Measurements from ENCODE around the gene PDF.
"Not testable (repeated sequence)": the region's sequence is repeated elsewhere in the genome, so short reads cannot be mapped to it uniquely, and the experiment has no call there.

PDF gene

DNA sequence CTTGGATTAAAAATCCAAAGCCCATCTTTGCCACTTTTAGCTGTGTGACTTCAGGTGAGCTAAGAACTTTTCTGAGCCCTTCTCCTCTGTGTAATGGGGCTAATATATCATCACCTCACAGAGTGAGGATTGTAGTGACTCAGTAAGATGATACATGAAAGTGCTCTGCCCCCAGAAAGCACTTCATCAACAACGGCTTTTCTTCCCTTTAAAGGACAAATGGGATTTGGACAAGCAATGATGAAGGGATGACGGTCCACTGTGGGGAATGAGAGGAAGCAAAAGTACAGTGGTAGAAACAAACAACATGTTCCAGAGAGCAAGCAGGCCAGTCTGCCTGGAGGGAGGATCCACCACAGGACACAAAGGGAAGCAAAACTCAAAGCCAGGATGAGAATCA is 35.5 kb upstream of the PDF start:
- H3K4me3 ChIP-seq (replicated peaks; ENCODE audit: insufficient read depth, low read length): no peak overlapping the region
- no peak for DNase-seq (ENCODE audit: low read depth in 1 of 2, low spot score in 1 of 2)
- no peak for TF ChIP-seq REST (IDR thresholded peaks at IDR 0.05; ENCODE audit: insufficient replicate concordance, low read depth)
- TF ChIP-seq POLR2AphosphoS5 (IDR thresholded peaks at IDR 0.05; ENCODE audit: low read depth): no peak
- TF ChIP-seq, protein P1, sequence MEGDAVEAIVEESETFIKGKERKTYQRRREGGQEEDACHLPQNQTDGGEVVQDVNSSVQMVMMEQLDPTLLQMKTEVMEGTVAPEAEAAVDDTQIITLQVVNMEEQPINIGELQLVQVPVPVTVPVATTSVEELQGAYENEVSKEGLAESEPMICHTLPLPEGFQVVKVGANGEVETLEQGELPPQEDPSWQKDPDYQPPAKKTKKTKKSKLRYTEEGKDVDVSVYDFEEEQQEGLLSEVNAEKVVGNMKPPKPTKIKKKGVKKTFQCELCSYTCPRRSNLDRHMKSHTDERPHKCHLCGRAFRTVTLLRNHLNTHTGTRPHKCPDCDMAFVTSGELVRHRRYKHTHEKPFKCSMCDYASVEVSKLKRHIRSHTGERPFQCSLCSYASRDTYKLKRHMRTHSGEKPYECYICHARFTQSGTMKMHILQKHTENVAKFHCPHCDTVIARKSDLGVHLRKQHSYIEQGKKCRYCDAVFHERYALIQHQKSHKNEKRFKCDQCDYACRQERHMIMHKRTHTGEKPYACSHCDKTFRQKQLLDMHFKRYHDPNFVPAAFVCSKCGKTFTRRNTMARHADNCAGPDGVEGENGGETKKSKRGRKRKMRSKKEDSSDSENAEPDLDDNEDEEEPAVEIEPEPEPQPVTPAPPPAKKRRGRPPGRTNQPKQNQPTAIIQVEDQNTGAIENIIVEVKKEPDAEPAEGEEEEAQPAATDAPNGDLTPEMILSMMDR (IDR thresholded peaks at IDR 0.05; ENCODE audit: insufficient read depth, low read length): no peak
- no peak for TF ChIP-seq SPI1 (IDR thresholded peaks at IDR 0.05; ENCODE audit: borderline replicate concordance, low read depth)
- H3K27me3 ChIP-seq (ENCODE audit: insufficient read depth, poor library complexity, severe bottlenecking): no peaks in the 10 kb centered on the region
- no peak overlapping the region for H3K27ac ChIP-seq (replicated peaks)

- no peak for DNase-seq (ENCODE audit: low read depth in 1 of 2, low spot score in 1 of 2)
- no peak overlapping the region for H3K4me3 ChIP-seq (replicated peaks; ENCODE audit: insufficient read depth, low read length)
- H3K27ac ChIP-seq (replicated peaks): no peak overlapping the region
- no peak for TF ChIP-seq SPI1 (IDR thresholded peaks at IDR 0.05; ENCODE audit: borderline replicate concordance, low read depth)
- H3K27me3 ChIP-seq (ENCODE audit: insufficient read depth, poor library complexity, severe bottlenecking): no peaks in the 10 kb centered on the region
Observed at GRCh38 chr16:69364088-69364487, 33.7 kb upstream of the PDF start.

GRCh38 chr16:69363281-69363717 is 32.9 kb upstream of the PDF start:
- no peak for DNase-seq (ENCODE audit: low read depth in 1 of 2, low spot score in 1 of 2)
- TF ChIP-seq REST (IDR thresholded peaks at IDR 0.05; ENCODE audit: insufficient replicate concordance, low read depth) (no peak), SPI1 (IDR thresholded peaks at IDR 0.05; ENCODE audit: borderline replicate concordance, low read depth) (no peak), POLR2AphosphoS5 (IDR thresholded peaks at IDR 0.05; ENCODE audit: low read depth) (no peak), GABPA (IDR thresholded peaks at IDR 0.05; ENCODE audit: low read depth) (no peak)
- TF ChIP-seq, protein P1 (IDR thresholded peaks at IDR 0.05; ENCODE audit: insufficient read depth, low read length): no peak
- Histone ChIP-seq H3K27me3 (ENCODE audit: insufficient read depth, poor library complexity, severe bottlenecking) (no peaks in the 10 kb centered on the region), H3K27ac (replicated peaks) (no peak overlapping the region), H3K4me3 (replicated peaks; ENCODE audit: insufficient read depth, low read length) (no peak overlapping the region)

DNA sequence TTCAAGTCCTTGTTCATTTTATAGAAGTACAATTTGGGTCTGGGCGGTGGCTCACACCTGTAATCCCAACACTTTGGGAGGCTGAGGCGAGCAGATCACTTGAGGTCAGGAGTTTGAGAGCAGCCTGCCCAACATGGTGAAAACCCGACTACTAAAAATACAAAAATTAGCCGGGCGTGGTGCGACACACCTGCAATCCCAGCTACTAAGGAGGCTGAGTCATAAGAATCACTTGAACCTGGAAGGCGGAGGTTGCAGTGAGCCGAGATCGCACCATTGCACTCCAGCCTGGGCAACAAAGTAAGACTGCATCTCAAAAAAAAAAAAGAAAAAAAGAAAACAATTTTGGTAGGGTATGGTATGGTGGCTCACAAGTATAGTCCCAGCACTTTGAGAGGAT is 29.7 kb upstream of the PDF start:
- not testable (repeated sequence) for H3K27me3 ChIP-seq (ENCODE audit: insufficient read depth, poor library complexity, severe bottlenecking); H3K4me3 ChIP-seq (replicated peaks; ENCODE audit: insufficient read depth, low read length); H3K27ac ChIP-seq (replicated peaks); DNase-seq (ENCODE audit: low read depth in 1 of 2, low spot score in 1 of 2)

DNA sequence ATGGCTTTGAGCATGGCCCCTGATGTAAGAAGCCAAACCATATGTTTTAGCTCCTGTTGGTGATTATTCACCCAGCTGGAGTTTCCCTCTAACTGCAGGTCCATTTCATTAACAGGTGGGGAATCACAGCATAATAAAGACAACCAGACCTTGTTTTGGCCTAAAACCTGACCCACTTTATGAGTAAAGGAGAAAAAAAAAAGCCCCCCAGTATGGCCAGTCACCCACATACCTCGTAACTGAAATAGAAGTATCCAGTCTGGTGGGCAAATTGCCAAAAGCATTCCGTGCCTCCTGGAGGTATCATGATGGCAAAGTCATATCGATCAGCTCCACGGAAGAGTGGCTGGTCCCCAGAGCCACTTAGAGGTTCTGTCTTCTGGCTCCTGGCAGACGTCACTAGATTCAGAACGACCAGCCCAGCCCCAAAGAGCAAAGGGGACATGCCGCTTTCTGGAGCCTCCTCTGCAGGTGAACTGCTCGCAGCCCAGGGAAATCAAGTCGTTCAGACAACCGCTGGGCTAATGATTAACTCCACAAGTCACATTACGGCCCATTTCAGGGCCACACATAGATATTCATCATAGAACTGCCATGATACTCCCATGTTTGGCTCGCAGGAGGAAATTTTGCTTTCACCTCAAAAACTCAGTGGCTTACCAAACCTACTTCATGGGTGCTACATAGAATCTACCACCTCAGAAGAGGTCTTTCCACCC is 21.1 kb upstream of the PDF start, which contains the start of gene TMED6:
Gene TMED6, minus strand, starts transcription at position 478 of the 719 bp plus-strand sequence. Its CDS starts 33 bp downstream, at position 445.
- DNase-seq (ENCODE audit: low read depth in 1 of 2, low spot score in 1 of 2): no peak
- no peak within 1 kb of the TSS for H3K4me3 ChIP-seq (replicated peaks; ENCODE audit: insufficient read depth, low read length)
- H3K27me3 ChIP-seq (ENCODE audit: insufficient read depth, poor library complexity, severe bottlenecking): no peaks in the 10 kb centered on the region
- TF ChIP-seq SPI1 (IDR thresholded peaks at IDR 0.05; ENCODE audit: borderline replicate concordance, low read depth): no peak
- TF ChIP-seq, protein P1 (IDR thresholded peaks at IDR 0.05; ENCODE audit: insufficient read depth, low read length): no peak
- no peak for TF ChIP-seq REST (IDR thresholded peaks at IDR 0.05; ENCODE audit: insufficient replicate concordance, low read depth)
- TF ChIP-seq POLR2AphosphoS5 (IDR thresholded peaks at IDR 0.05; ENCODE audit: low read depth): no peak
- TF ChIP-seq GABPA (IDR thresholded peaks at IDR 0.05; ENCODE audit: low read depth): no peak
- no peak within 1 kb of the TSS for H3K27ac ChIP-seq (replicated peaks)
